ENCODE measurements around the gene MED13. TPM values are rescaled to one million over a fixed set of nuclear protein-coding genes. Genes with fewer than 3 reads are reported as not detected.

Gene MED13
- total RNA-seq, 1 donor: 68.8 TPM

DNA sequence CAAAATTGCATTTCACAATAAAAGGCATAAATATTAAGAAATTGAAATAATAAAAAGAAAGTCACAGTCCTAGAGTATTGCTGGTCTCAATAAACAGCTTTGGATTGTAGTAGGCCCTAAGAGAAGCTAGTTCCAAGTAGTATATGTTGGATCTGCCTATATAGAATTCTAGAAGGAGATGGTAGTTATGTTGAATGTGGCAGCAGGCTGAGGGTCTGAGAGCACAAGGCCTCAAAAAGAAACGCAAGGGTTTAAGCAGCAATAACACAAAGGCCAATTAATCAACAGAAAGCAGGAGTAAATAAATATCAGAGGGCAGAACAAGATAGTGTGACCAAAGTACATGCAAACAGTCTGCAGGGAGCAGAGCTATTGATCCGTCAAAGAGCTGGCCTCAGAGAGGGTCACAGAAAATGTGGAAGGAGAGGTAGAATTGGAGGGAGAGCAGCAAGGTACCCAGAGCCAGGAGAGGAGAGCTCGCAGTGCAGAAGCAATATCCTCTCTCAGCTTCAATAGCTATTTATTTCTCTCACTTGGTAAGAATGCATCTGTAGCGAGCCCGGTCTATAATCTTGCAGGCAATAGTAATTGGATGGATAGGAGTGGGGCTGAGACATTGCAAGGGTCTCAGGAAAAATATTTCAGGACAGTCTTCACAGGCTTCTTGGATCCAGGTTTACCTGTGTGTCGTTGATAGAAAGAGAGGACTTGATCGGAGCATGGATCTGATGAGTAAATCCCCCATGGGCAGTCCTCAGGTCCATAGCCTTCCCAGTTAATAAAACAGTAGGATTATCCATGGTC lies 25.1 kb upstream of the MED13 start:
- H3K4me3 ChIP-seq (ENCODE audit: insufficient read depth, low read length): no peak overlapping the region
- no peak overlapping the region for H2AFZ ChIP-seq (ENCODE audit: low read length)
- H3K27me3 ChIP-seq (ENCODE audit: insufficient read depth, low read length): no peaks in the 10 kb centered on the region
- no peaks in the 10 kb centered on the region for H4K20me1 ChIP-seq (ENCODE audit: insufficient read depth, low read length)
- H3K36me3 ChIP-seq (ENCODE audit: insufficient read depth, low read length): no peaks in the 10 kb centered on the region
- no peak overlapping the region for H3K4me2 ChIP-seq (ENCODE audit: insufficient read depth, low read length)
- peaks cover 23% of the 10 kb centered on the region for H3K4me1 ChIP-seq (ENCODE audit: insufficient read depth, low read length)
- H3K79me2 ChIP-seq (ENCODE audit: insufficient read depth, low read length): no peaks in the 10 kb centered on the region
- TF ChIP-seq, protein P1, sequence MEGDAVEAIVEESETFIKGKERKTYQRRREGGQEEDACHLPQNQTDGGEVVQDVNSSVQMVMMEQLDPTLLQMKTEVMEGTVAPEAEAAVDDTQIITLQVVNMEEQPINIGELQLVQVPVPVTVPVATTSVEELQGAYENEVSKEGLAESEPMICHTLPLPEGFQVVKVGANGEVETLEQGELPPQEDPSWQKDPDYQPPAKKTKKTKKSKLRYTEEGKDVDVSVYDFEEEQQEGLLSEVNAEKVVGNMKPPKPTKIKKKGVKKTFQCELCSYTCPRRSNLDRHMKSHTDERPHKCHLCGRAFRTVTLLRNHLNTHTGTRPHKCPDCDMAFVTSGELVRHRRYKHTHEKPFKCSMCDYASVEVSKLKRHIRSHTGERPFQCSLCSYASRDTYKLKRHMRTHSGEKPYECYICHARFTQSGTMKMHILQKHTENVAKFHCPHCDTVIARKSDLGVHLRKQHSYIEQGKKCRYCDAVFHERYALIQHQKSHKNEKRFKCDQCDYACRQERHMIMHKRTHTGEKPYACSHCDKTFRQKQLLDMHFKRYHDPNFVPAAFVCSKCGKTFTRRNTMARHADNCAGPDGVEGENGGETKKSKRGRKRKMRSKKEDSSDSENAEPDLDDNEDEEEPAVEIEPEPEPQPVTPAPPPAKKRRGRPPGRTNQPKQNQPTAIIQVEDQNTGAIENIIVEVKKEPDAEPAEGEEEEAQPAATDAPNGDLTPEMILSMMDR (IDR thresholded peaks at IDR 0.05; ENCODE audit: extremely low read depth, low read depth, low read length): no peak
- no peak overlapping the region for H3K27ac ChIP-seq (ENCODE audit: low read depth, low read length)
- no peak for DNase-seq (ENCODE audit: insufficient read length, low spot score, missing footprints)
- H3K9me3 ChIP-seq (ENCODE audit: low read depth, low read length): no peaks in the 10 kb centered on the region

DNA sequence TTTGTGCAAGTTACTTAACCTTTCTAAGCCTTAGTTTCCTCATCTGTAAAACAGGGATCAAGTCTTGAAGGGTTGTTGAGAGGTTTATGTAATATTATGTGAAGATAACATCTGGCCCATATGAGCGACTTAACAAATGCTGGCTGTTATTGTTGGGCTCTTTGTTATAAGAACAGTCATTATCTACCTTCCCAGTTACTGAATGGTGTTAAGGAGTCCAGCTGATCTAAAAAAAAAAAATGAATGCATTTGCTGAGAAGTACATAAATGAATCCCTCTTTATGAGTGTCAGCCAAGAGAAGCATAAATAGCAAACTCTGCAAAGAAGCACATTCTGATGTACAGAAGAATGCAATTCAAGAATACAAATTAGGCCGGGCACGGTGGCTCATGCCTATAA lies 24.3 kb upstream of the MED13 start:
- Histone ChIP-seq H2AFZ (ENCODE audit: low read length) (no peak overlapping the region), H4K20me1 (ENCODE audit: insufficient read depth, low read length) (no peaks in the 10 kb centered on the region), H3K4me3 (ENCODE audit: insufficient read depth, low read length) (no peak overlapping the region), H3K27me3 (ENCODE audit: insufficient read depth, low read length) (no peaks in the 10 kb centered on the region), H3K9me3 (ENCODE audit: low read depth, low read length) (no peaks in the 10 kb centered on the region), H3K4me2 (ENCODE audit: insufficient read depth, low read length) (no peak overlapping the region), H3K79me2 (ENCODE audit: insufficient read depth, low read length) (no peaks in the 10 kb centered on the region), H3K4me1 (ENCODE audit: insufficient read depth, low read length) (peaks cover 22% of the 10 kb centered on the region), H3K36me3 (ENCODE audit: insufficient read depth, low read length) (no peaks in the 10 kb centered on the region), H3K27ac (ENCODE audit: low read depth, low read length) (no peak overlapping the region)
- TF ChIP-seq, protein P1 (IDR thresholded peaks at IDR 0.05; ENCODE audit: extremely low read depth, low read depth, low read length): no peak
- no peak for DNase-seq (ENCODE audit: insufficient read length, low spot score, missing footprints)

DNA sequence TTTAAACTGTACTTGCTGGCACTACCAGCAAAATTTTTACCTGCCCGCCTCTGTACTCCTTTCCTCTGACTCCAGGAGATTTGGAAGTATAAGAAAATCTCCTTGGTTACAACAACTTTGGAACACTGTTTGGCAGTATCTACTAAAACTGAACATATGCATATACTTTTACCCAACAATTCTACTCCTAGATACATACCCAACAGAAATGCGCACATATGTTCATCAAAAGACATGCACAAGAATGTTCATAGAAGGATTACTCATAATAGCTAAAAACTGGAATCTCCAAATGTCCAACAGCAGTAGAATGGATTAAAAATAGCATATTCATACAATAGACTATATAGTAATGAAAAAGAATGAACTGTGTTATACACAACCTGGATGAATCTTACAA lies 21.7 kb upstream of the MED13 start:
- H3K4me3 ChIP-seq (ENCODE audit: insufficient read depth, low read length): no peak overlapping the region
- no peaks in the 10 kb centered on the region for H3K36me3 ChIP-seq (ENCODE audit: insufficient read depth, low read length)
- no peak overlapping the region for H3K4me2 ChIP-seq (ENCODE audit: insufficient read depth, low read length)
- H3K27ac ChIP-seq (ENCODE audit: low read depth, low read length): no peak overlapping the region
- no peaks in the 10 kb centered on the region for H4K20me1 ChIP-seq (ENCODE audit: insufficient read depth, low read length)
- no peaks in the 10 kb centered on the region for H3K27me3 ChIP-seq (ENCODE audit: insufficient read depth, low read length)
- no peak overlapping the region for H2AFZ ChIP-seq (ENCODE audit: low read length)
- peaks cover 11% of the 10 kb centered on the region for H3K4me1 ChIP-seq (ENCODE audit: insufficient read depth, low read length)
- no peak for DNase-seq (ENCODE audit: insufficient read length, low spot score, missing footprints)
- no peaks in the 10 kb centered on the region for H3K79me2 ChIP-seq (ENCODE audit: insufficient read depth, low read length)
- TF ChIP-seq, protein P1 (IDR thresholded peaks at IDR 0.05; ENCODE audit: extremely low read depth, low read depth, low read length): no peak
- no peaks in the 10 kb centered on the region for H3K9me3 ChIP-seq (ENCODE audit: low read depth, low read length)

DNA sequence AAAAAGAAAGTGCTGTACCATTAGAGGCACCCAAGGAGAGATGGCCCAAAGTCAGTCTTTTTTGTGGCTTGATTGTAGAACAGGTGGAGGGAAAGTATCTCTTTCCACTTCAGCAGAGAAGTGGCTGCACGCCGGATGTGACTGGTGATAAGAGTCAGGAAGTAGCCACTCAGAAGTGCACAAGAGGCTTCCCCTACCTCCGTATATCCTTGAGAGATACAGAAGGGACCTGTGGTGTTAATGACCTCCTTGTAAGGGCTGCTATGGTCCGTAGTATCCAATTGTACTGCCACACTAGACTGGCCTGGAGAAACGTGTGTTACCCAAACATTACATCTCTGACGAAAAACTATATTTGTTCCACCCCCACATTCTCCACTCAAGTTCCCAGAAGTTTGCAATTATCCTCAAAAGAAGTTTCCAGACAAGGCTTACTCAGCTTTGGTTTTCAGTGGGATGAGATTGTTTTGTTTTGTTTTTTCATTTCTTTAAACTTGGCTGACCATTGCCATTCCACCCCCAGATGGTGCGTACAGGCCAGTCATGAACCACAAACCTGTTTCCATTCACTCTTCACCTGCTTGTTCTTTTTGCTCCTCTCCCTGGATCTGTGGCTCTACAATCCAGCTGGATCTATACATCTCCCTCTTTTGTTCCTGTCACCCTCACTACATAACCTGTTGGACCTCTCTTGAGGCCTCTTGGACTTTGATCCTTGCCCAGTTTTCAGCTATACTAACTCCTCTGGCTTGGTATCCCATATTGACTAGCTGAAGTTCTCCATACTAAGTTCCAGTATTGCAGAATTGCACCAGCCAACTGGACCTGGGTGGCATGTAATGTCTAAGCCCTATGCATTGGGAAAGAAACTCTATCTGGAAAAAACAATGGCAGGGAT lies 20.7 kb upstream of the MED13 start:
- Histone ChIP-seq H3K79me2 (ENCODE audit: insufficient read depth, low read length) (no peaks in the 10 kb centered on the region), H3K27me3 (ENCODE audit: insufficient read depth, low read length) (peaks cover 2% of the 10 kb centered on the region), H3K27ac (ENCODE audit: low read depth, low read length) (peak overlapping the region; percentile 70), H3K4me2 (ENCODE audit: insufficient read depth, low read length) (peak overlapping the region; percentile 52), H3K4me3 (ENCODE audit: insufficient read depth, low read length) (no peak overlapping the region), H3K4me1 (ENCODE audit: insufficient read depth, low read length) (peaks cover 11% of the 10 kb centered on the region), H3K36me3 (ENCODE audit: insufficient read depth, low read length) (no peaks in the 10 kb centered on the region), H2AFZ (ENCODE audit: low read length) (peak overlapping the region; percentile 62), H3K9me3 (ENCODE audit: low read depth, low read length) (no peaks in the 10 kb centered on the region), H4K20me1 (ENCODE audit: insufficient read depth, low read length) (no peaks in the 10 kb centered on the region)
- DNase-seq (ENCODE audit: insufficient read length, low spot score, missing footprints): peak; percentile 82
- TF ChIP-seq, protein P1 (IDR thresholded peaks at IDR 0.05; ENCODE audit: extremely low read depth, low read depth, low read length): no peak

Data from osteoblast (primary cell).